Activated naive CD4-positive, alpha-beta T cell treated with anti-CD3 and anti-CD28 coated beads, Interleukin-2, amount 50 U/mL, for 72 hours (primary cell): ENCODE data around the gene CENPU. TPM values are rescaled to one million over a fixed set of nuclear protein-coding genes. Genes with fewer than 3 reads are reported as not detected.
"Not testable (repeated sequence)": the region's sequence is repeated elsewhere in the genome, so short reads cannot be mapped to it uniquely, and the experiment has no call there.

Source experiments
- ATAC-seq, 2 donors: fragments of 150-1000 bp; cut with Tn5 transposase; 2 replicates each; pipeline ENCODE4 v1.10.0; 2021; ENCODE audit warnings: mild to moderate bottlenecking in 2 of 2, moderate library complexity in 2 of 2
- DNase-seq, 2 donors: peaks; one replicate each; pipeline ENCODE4 v3.0.0; 2021 to 2022; ENCODE audit warnings: low spot score in 2 of 2
- H3K27ac Mint-ChIP-seq, 2 donors: one replicate each; pipeline ENCODE4 v1.8.0; 2022; ENCODE audit warnings: mild to moderate bottlenecking in 2 of 2, mixed read lengths in 2 of 2
- H3K36me3 Mint-ChIP-seq, 2 donors: one replicate each; pipeline ENCODE4 v1.8.0; 2022; ENCODE audit warnings: mixed read lengths in 2 of 2
- H3K9me3 Mint-ChIP-seq, 2 donors: one replicate each; pipeline ENCODE4 v1.8.0; 2022; ENCODE audit warnings: mixed read lengths in 2 of 2
- total RNA-seq, 2 donors: library from RNA; stranded (reverse); gene quantifications; one replicate each; pipeline ENCODE4 v1.2.3, GENCODE V29; 2022

The CENPU gene
- total RNA-seq, 2 donors from 2014 or later, result 73.8 to 75.1 TPM

DNA sequence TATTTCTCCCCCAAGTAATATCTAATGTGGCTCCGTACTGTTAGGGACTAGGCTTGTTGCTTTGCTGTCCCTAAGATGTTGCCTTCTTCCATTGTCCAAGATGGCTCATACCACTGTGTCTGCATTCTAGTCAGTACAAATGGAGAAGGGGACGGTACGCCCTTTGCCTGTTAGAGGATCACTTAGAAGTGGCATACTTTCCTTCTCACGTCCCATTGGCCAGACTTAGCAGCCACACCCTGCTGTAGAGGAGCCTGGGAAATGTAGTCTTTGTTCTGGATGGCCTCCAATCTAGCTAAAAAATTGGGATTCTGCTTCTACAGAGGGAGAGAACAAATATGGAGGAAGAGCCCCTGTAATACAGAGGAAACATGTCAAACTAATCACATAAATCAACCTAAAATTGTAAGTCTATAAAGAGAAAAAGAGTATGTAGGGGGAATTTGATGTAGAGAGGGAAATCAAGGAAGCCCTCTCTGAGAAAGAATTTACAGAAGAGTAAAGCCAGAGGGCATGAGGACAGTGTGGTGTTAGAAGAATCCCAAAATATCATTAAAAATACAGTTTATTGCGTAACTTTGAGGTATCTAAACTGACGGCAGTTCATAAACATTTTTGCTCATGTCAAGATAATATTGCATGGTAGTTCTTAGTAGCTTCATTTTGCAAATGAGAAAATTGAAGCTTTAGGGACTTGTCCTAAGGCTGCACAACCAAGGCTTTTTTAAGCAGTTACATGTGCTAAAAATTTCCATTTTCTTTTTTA lies 69.3 kb downstream of the CENPU start:
- no peak overlapping the region for H3K27ac Mint-ChIP-seq
- peaks cover 19 to 26% of the 10 kb centered on the region in 2 donors for H3K36me3 Mint-ChIP-seq
- no peaks in the 10 kb centered on the region for H3K9me3 Mint-ChIP-seq
- no peak for DNase-seq
- ATAC-seq, result peak in 1 of 2 donors; percentile 61

DNA sequence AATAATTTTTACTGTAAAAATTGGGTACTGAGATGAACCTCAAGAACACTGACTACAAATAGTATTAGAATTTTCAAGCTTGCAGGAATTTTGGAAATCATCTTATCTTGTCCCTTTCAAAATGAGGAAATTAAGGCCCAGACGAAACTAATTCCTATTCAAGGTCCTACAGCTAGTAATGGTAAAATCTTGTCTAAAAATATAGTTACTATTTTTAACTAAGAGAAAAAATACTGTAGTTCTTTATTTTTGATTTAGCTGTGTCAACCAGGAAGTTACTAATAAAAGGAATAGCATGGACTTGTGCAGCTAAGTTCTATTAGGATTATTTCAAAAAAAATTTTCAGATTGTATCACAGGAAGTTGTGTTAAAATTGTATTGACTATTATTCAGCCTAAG lies 71.7 kb downstream of the CENPU start:
- ATAC-seq, result no peak
- H3K9me3 Mint-ChIP-seq, result no peaks in the 10 kb centered on the region
- no peak for DNase-seq
- H3K27ac Mint-ChIP-seq, result no peak overlapping the region
- H3K36me3 Mint-ChIP-seq, result peaks cover 4 to 6% of the 10 kb centered on the region in 2 donors

DNA sequence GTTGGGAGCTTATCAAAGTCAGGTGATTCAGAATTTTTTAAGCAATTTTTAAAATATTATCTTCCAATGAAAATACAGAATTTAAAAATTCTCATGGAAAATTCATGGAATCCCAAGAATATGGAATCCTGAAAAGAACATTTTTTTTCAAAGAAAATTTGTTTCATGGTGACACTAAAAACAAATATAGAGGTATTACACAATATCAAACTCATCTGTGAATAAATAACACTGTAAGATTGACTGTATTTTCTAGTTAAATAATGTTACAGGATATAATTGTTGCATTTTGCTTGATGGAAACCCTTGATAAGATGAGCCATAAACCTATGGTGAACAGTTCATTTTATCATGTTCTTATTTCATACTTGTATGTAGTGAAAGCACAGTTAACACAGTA lies 72.9 kb downstream of the CENPU start:
- H3K27ac Mint-ChIP-seq, result no peak overlapping the region
- H3K9me3 Mint-ChIP-seq, result no peaks in the 10 kb centered on the region
- ATAC-seq (no peak), DNase-seq (no peak)
- peaks cover 4 to 10% of the 10 kb centered on the region in 2 donors for H3K36me3 Mint-ChIP-seq

DNA sequence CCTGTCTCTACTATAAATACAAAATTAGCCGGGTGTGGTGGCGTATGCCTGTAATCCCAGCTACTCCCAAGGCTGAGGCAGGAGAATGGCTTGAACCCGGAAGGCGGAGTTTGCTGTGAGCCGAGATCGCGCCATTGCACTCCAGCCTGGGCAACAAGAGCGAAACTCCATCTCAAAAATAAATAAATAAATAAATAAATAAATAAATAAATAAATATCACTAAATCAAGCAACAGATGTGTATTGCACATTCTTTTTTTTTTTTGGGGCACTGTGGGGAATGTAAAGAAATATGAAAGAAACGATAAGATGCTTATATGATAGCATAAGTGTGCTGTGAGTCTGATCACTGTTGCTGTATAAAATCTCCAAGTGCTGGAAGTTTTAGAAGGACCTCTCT lies 76.1 kb downstream of the CENPU start:
- not testable (repeated sequence) for ATAC-seq, DNase-seq, H3K27ac Mint-ChIP-seq, H3K9me3 Mint-ChIP-seq
- peaks cover 0 to 10% of the 10 kb centered on the region in 2 donors for H3K36me3 Mint-ChIP-seq

DNA sequence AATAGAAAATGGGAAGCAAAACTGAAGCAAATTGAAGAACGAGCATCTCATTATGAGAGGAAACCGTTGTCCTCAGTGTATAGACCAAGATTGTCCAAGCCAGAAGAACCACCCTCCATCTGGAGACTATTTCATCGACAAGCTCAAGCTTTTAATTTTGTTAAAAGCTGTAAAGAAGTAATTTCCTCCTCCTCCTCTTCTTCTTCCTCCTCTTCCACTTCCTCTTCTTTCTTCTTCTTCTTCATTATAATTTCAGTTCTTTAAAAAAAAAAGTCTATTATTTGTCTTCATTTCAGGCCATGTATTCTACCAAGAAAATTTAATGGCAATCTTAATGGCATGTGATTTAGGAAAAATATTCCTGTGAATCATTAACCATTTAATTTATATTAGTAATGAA lies 76.8 kb downstream of the CENPU start:
- no peak for ATAC-seq
- no peak overlapping the region for H3K27ac Mint-ChIP-seq
- H3K9me3 Mint-ChIP-seq, result no peaks in the 10 kb centered on the region
- DNase-seq, result no peak
- peaks cover 0 to 10% of the 10 kb centered on the region in 2 donors for H3K36me3 Mint-ChIP-seq

DNA sequence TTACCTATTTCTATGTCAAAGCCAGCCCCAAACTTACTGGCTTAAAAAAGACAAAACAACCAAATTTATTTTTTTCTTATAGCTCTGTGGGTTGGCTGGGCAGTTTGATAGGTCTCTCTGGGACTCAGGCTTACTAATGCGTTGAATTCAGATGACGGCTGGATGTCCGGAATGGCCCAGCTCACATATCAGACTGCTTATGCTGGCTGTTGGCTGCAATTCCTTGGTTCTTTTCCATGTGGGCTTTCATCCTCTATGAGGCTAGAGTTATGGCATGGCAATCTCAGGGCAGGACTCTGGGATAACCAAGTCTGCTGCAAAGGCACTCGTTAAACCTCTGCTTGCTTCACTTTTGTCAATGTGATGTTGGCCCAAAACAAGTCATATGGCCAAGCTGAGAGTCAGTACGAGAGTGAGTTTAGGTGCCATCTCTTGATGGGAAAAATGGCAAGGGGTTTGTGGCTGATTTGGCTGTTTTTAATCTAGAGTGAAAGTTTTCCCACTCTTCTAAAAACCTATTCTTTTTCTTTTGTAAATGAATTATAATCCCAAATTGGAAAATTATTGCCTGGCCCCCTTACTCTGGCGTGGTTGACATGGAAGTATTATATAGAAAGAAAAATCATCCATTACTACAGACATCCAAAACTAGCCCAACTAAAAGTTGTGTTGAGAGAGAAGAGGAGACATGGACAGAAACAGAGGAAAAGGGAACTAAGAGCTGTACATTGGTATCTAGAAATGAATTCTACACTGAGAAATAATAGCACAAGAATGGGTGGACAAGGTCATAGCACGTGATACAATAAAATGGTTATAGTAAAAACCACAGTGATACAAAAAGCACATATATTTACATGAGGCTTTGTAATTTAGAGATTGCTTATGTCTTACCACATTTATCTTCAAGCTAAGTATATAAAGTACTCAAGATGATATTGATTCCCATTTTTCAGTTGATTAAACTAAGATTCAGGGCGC lies 77.7 kb downstream of the CENPU start:
- Mint-ChIP-seq H3K36me3 (peaks cover 0 to 10% of the 10 kb centered on the region in 2 donors), H3K9me3 (no peaks in the 10 kb centered on the region), H3K27ac (no peak overlapping the region)
- no peak for DNase-seq
- ATAC-seq, result no peak

DNA sequence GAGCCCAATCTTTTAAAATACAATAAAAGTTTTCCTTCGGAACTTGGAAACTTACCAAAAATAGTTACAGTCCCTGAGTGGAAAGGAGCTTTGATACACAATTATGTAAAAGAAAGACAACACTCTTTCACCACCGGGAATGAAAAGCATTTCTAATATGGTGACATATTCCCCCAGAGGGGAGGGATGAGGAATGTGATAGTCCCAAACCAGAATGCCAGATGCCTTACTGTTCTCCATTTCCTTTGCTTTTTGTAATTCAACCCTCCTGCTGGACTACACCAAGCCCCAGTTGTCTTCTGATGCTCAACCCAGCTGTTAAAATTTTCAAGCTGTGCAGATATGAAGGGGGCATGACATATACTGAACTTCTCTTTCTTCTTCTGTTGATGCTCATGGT lies 80.2 kb downstream of the CENPU start:
- Mint-ChIP-seq H3K36me3 (peaks cover 7 to 16% of the 10 kb centered on the region in 2 donors), H3K9me3 (no peaks in the 10 kb centered on the region), H3K27ac (no peak overlapping the region)
- no peak for ATAC-seq
- DNase-seq, result no peak

DNA sequence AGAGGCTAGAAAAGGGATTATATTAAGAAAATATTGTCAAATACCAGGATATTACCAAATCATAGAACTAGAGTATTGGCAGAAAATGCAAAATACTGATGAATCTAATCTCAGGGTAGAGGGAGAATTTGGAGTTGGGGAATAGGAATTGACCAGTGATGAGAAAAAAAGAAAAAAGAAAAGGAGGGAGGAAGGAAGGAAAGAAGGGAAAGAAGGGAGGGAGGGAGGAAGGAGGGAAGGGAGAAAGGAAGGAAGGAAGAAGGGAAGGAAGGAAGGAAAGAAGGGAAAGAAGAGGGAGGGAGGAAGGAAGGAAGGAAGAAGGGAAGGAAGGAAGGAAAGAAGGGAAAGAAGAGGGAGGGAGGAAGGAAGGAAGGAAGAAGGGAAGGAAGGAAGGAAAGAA lies 81.2 kb downstream of the CENPU start:
- H3K27ac Mint-ChIP-seq, DNase-seq, H3K9me3 Mint-ChIP-seq, ATAC-seq: not testable (repeated sequence)
- H3K36me3 Mint-ChIP-seq, result peaks cover 17 to 26% of the 10 kb centered on the region in 2 donors

DNA sequence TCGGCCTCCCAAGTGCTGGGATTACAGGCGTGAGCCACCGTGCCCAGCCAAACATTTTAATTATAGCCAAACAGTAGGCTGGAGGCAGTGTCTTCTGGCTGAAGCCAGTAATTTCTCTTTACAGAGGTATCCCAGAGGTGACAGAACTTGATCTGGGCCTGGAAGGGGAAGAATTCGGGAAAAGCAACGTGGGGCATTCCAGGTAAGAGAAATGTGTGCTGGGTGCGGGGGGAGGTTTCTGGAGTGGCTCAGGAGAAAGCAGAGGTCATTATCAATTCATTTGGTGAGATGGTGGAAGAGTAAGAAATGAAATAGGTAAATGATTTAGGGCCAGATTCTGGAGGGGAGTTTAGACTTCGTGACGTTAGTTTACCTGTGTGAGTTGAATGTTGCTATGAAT lies 82.0 kb downstream of the CENPU start:
- ATAC-seq, result no peak
- Mint-ChIP-seq H3K9me3 (no peaks in the 10 kb centered on the region), H3K36me3 (peaks cover 20 to 28% of the 10 kb centered on the region in 2 donors), H3K27ac (no peak overlapping the region)
- no peak for DNase-seq

DNA sequence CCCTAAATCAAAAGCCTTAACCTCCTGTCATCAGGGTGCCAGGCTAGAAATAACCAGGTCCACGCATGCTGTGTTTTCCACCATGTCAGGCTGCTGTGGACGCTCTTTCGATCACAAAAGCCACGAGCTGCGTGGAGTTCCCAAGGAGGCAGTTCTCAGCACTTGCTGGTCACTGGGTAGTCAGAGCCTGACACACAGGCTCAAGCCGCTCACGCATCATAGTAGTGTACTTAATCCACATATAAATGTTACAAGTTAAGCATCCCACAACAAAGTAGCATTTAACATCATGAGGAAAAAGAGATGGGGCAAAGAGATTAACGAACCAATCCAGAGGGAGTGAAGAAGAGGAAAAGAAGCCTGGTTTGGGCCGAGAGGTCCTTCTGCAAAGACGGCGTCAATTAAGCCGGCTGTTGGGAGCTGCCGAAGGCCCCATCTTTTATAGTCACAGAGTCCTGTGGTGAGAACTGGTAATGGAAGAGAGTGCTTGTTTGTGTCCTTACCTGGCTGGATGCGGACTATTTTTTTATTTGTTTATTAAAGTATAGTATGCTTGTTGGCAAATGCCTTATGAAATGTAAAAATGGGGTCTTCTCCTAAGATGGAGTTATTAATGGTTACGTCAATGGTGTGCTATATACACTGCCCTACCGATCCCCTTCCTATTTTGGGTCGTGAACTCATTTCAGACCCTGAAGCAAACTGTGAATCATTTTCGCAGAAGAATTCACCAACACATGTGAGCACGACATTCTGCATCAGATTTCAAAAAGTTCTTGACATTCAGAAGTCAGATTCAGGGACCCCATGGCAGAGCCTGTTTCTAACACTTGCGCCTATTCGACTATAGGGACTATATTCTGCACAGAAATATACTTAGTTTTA lies 83.7 kb downstream of the CENPU start:
- peak overlapping the region; percentile 87 to 97 for H3K27ac Mint-ChIP-seq
- peaks cover 20 to 37% of the 10 kb centered on the region in 2 donors for H3K36me3 Mint-ChIP-seq
- no peaks in the 10 kb centered on the region for H3K9me3 Mint-ChIP-seq
- DNase-seq (peak in 1 of 2 donors; percentile 19), ATAC-seq (peak in 1 of 2 donors; percentile 40)

DNA sequence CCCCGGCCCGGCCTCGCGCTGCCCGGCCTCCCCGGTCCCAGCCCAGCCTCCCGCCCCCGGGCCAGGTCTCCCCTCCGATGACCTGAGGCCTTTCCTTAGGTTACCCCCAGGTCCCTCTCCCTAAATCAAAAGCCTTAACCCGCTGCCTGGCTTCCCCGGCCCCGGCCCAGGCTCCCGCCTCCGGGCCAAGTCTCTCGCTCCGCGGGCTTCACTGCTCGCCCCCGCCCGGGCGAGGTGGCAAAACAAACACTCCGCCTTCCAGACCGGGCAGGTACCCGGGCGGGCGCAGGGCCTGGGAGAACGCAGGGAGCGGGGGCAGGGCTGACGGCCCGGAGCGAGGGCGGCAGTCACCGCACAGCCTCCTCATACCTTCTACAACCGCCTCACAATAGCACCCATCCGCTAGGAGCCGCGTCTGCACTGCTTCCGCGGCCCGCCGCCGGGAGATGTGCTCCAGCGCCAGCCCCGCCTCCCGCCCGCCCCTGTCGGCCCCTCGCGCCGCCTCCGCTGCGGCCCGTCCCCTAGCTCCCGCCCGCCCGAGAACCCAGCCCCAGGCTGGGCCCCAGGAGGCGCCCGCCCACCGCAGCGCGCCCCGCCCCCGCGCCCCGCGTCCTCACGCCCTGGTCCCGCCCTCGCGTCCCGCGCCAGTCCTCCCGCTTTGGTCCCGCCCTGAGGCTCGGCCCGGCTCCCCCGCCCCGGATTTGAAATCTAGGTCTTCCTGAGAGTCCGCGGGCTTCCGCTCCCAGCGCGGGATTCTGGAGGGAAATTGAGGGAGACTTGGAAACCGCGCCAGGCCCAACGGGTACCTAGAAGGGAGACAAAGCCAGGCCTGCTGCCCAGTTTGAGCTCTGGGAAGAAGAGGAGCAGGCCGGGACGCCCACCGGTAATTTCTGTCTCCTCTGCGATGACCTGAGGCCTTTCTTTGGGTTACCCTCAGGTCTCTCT lies 84.6 kb downstream of the CENPU start, which contains the start of the genes CASP3 and PRIMPOL:
CASP3 (minus strand) TSS at position 422 of the 945 bp plus-strand sequence. CDS start 10,994 bp downstream, outside the sequence.
PRIMPOL (plus strand) TSS at position 713 of the 945 bp plus-strand sequence. CDS start 7,403 bp downstream, outside the sequence.
- peaks cover 20 to 43% of the 10 kb centered on the region in 2 donors for H3K36me3 Mint-ChIP-seq
- peak within 1 kb of the TSS; percentile 87 to 98 for H3K27ac Mint-ChIP-seq
- DNase-seq (peak; percentile 96 to 97), ATAC-seq (peak; percentile 91 to 94)
- no peaks in the 10 kb centered on the region for H3K9me3 Mint-ChIP-seq

DNA sequence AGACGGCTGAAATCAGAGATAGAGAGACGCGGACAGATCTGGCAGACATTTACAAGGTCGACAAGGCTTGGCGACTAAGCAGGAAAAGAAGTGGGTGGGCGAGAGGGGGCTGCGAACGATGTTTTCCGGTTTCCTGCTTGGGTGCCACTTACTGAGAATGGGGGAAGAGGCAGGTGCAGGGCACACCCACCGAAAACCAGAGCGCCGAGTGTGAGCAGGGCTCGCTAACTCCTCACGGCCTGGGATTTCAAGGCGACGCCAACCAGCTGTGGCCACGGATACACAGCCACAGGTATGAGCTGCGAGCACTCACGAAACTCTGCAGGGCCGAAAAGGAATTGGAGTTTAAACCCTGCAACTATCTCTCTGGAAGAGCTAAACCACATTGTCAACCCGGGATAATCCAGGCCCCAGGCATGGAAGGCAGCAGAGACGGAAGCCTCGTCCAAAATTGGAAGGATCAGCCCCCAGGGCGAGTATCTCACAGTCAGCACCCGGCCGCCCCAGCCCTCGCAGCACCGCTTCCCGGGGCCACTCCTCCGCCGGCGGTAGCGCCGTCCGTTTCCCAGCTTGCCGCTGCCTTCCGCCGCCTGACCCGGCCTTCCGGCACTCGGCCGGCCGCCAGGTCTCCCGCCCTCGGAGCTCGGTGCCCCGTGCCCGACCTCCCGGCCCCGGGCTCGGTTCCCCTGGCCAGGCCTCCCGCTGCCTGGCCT lies 85.4 kb downstream of the CENPU start:
- Mint-ChIP-seq H3K9me3 (no peaks in the 10 kb centered on the region), H3K27ac (peak overlapping the region; percentile 87 to 98), H3K36me3 (peaks cover 20 to 42% of the 10 kb centered on the region in 2 donors)
- DNase-seq, result peak; percentile 39 to 71
- peak; percentile 9 to 23 for ATAC-seq

DNA sequence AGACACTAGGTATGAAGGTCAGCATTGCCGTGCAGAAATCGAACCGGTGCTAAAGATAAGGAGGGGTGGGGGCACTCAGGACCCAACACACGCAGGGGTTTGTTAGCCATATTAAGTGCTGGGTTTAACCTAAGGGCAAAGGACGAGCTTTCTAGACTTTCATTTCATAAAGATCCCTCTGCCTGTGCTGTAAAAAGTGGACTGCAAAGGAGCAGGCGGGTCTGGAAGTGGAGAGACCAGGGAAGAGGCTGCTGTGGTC lies 85.9 kb downstream of the CENPU start:
- ATAC-seq (no peak), DNase-seq (no peak)
- Mint-ChIP-seq H3K36me3 (peaks cover 20 to 42% of the 10 kb centered on the region in 2 donors), H3K27ac (peak overlapping the region; percentile 87 to 98), H3K9me3 (no peaks in the 10 kb centered on the region)

DNA sequence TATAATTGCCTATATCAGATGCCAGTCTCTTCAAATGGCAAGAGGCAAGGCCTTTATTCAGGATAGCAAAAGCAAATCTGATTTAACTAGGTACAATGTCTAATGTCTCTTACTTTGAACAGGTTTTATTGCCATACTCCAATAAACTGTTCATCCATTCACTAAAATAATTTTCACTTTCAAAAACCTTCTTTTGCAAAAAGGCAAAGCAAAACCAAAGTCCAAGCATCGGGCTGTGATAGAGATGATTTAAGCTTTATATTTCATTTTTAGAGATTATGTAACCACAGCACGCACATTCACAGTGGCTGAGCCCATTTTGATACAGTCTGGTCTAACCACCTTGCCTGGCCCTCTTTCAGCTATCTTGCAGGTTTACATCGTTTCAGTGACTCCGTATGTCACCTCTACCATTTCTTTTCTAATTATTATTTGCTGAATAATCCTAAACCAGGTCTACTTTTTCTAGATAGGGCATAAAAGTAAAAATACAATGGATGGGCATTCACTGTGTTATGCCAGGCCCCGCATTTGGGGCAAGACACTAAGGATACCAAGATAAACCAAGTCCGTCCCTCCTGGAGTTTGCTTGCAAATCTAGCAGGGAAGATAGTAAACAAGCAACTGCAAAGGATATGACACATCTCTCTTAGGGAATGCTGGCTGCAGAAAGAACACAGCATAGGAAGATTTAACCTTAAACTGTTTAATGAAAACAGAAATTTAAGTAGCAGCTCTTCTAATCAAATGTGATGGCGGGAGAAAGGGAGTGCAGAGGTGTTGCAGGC lies 86.4 kb downstream of the CENPU start:
- H3K36me3 Mint-ChIP-seq, result peaks cover 20 to 45% of the 10 kb centered on the region in 2 donors
- no peak for DNase-seq
- H3K9me3 Mint-ChIP-seq, result no peaks in the 10 kb centered on the region
- peak overlapping the region; percentile 87 to 98 for H3K27ac Mint-ChIP-seq
- no peak for ATAC-seq
